Measurements from ENCODE around the gene POLRMT. TPM values are rescaled to one million over a fixed set of nuclear protein-coding genes. Genes with fewer than 3 reads are reported as not detected.

The POLRMT gene
- 10 to 100 TPM; 29.9 to 44.2 (median 34.7) TPM for total RNA-seq (2021; fragmentation: NEBNext Ultra II Directional; extraction: Animal tissue kit (Norgen Biotek cat#: 25700))
- long read RNA-seq, transcript POLRMT-202 (21 exons, 3,835 nt), result major isoform, 14 of 27 reads
- long read RNA-seq, partial matches to known transcripts, result 6 of 27 reads
- long read RNA-seq, other reads (novel, unspliced or antisense), result 7 of 27 reads

DNA sequence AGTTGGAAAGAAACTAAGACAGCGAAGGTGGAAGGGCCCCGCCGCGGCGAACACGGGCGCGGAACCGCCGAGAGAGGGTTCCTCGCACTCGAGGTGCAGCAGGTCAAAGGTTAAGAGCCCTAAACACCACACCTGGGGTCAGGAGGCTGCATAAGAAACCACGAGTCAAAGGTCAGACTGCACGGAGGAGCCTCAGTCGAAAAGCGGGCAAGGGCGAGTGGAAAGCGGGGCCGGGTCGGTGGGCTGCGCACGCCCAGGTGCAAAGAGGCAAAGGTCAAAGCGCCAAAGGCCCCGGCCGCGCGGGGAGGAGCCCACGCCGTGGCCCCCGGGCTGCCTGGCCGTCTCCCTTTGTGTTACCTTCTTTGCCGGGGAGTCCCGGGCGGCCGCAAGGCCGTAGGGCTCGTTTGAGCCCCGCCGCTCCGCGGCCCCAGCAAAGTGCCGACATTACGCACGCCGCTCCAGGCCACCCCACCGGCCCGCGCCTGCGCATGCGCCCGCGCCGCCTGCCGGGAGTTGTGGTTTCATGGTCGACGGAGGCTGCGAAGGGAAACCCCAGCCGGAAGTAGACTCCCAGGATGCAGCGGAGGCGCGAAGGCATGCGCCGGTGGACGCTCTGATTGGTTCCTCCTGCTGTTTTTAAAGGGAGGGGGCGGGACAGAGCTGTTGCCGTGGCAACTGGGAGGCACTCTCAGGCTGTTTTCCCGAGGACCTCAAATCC is at the start of gene POLRMT:
TSS of gene POLRMT (minus strand) at position 470 of the 718 bp plus-strand sequence. CDS start at position 445, 25 bp downstream.
- no peaks in the 10 kb centered on the region for H3K9me3 Mint-ChIP-seq
- peak within 1 kb of the TSS; percentile 96 for H3K4me3 Mint-ChIP-seq
- peak within 1 kb of the TSS; percentile 92 for H3K27ac Mint-ChIP-seq
- H3K36me3 Mint-ChIP-seq (ENCODE audit: low read depth), result peaks cover 10% of the 10 kb centered on the region
- peaks cover 7% of the 10 kb centered on the region; the same call in 1 of the 2 replicates for H3K27me3 Mint-ChIP-seq (ENCODE audit: insufficient read depth)
- peak; percentile 98 for DNase-seq
- TF ChIP-seq, protein P1, sequence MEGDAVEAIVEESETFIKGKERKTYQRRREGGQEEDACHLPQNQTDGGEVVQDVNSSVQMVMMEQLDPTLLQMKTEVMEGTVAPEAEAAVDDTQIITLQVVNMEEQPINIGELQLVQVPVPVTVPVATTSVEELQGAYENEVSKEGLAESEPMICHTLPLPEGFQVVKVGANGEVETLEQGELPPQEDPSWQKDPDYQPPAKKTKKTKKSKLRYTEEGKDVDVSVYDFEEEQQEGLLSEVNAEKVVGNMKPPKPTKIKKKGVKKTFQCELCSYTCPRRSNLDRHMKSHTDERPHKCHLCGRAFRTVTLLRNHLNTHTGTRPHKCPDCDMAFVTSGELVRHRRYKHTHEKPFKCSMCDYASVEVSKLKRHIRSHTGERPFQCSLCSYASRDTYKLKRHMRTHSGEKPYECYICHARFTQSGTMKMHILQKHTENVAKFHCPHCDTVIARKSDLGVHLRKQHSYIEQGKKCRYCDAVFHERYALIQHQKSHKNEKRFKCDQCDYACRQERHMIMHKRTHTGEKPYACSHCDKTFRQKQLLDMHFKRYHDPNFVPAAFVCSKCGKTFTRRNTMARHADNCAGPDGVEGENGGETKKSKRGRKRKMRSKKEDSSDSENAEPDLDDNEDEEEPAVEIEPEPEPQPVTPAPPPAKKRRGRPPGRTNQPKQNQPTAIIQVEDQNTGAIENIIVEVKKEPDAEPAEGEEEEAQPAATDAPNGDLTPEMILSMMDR (IDR thresholded peaks at IDR 0.05), result no peak
- H3K4me1 Mint-ChIP-seq (ENCODE audit: low read depth), result peaks cover 15% of the 10 kb centered on the region

DNA sequence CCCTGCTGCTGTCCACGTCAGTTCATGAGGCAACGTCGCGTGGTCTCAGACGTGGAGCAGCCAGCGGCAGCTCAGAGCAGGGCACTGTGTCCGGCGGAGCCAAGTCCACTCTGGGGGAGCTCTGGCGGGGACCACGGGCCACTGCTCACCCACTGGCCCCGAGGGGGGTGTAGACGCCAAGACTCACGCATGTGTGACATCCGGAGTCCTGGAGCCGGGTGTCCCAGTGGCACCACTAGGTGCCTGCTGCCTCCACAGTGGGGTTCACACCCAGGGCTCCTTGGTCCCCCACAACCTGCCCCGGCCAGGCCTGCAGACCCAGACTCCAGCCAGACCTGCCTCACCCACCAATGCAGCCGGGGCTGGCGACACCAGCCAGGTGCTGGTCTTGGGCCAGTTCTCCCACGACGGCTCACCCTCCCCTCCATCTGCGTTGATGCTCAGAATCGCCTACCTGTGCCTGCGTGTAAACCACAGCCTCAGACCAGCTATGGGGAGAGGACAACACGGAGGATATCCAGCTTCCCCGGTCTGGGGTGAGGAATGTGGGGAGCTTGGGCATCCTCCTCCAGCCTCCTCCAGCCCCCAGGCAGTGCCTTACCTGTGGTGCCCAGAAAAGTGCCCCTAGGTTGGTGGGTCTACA is 49.5 kb upstream of the POLRMT start:
- Mint-ChIP-seq H3K36me3 (ENCODE audit: low read depth) (no peaks in the 10 kb centered on the region), H3K4me3 (no peak overlapping the region), H3K27ac (no peak overlapping the region; the same call in 1 of the 2 replicates), H3K4me1 (ENCODE audit: low read depth) (peaks cover 15% of the 10 kb centered on the region), H3K9me3 (no peaks in the 10 kb centered on the region), H3K27me3 (ENCODE audit: insufficient read depth) (peaks cover 3% of the 10 kb centered on the region)
- DNase-seq, result no peak
- TF ChIP-seq, protein P1 (IDR thresholded peaks at IDR 0.05), result no peak

DNA sequence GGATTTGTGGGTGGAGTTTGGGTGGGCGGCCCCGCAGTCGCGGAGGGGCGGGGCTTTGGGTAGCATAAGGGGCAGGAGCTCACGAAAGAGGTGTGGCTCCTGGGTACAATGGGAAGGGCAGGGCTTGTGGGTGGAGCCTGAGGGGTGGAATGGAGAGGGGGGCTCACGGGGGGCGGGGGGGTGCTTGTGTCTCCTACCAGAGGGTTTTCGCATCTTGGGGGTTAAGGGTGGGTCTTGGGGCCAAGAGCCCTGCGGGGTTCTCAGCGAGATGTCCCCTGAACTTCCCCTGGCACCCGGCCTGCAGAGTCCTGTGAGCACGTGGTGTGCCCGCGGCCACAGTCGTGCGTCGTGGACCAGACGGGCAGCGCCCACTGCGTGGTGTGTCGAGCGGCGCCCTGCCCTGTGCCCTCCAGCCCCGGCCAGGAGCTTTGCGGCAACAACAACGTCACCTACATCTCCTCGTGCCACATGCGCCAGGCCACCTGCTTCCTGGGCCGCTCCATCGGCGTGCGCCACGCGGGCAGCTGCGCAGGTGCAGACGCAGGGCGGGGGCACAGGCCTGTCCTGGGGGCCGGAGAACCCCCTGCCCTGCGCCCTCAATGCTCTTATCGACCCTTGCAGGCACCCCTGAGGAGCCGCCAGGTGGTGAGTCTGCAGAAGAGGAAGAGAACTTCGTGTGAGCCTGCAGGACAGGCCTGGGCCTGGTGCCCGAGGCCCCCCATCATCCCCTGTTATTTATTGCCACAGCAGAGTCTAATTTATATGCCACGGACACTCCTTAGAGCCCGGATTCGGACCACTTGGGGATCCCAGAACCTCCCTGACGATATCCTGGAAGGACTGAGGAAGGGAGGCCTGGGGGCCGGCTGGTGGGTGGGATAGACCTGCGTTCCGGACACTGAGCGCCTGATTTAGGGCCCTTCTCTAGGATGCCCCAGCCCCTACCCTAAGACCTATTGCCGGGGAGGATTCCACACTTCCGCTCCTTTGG is 48.0 kb upstream of the POLRMT start:
- no peak for DNase-seq
- H3K27ac Mint-ChIP-seq, result peak overlapping the region; percentile 94
- no peaks in the 10 kb centered on the region for H3K36me3 Mint-ChIP-seq (ENCODE audit: low read depth)
- peaks cover 2% of the 10 kb centered on the region for H3K27me3 Mint-ChIP-seq (ENCODE audit: insufficient read depth)
- H3K4me3 Mint-ChIP-seq, result peak overlapping the region; percentile 85
- TF ChIP-seq, protein P1 (IDR thresholded peaks at IDR 0.05), result no peak
- no peaks in the 10 kb centered on the region for H3K9me3 Mint-ChIP-seq
- peaks cover 17% of the 10 kb centered on the region; the same call in 1 of the 2 replicates for H3K4me1 Mint-ChIP-seq (ENCODE audit: low read depth)

GRCh38 chr19:680287-681028 is 47.1 kb upstream of the POLRMT start:
- Mint-ChIP-seq H3K4me3 (peak overlapping the region; percentile 85), H3K9me3 (no peaks in the 10 kb centered on the region), H3K27ac (peak overlapping the region; percentile 94), H3K36me3 (ENCODE audit: low read depth) (no peaks in the 10 kb centered on the region), H3K4me1 (ENCODE audit: low read depth) (peaks cover 20% of the 10 kb centered on the region), H3K27me3 (ENCODE audit: insufficient read depth) (peaks cover 2% of the 10 kb centered on the region)
- TF ChIP-seq, protein P1 (IDR thresholded peaks at IDR 0.05), result peak; percentile 67
- DNase-seq, result peak; percentile 98

Data from HFFc6 (cell line).